ENCODE results near the gene TTC23L.

TTC23L gene

GRCh38 chr5:34866989-34867471, 28.1 kb downstream of the TTC23L start:
- Histone ChIP-seq H3K9me3 (ENCODE audit: insufficient read depth, low read depth, low read length) (no peaks in the 10 kb centered on the region), H3K9ac (ENCODE audit: low read depth, low read length, poor library complexity, severe bottlenecking) (no peak overlapping the region), H3K4me2 (ENCODE audit: low read depth, low read length, poor library complexity, severe bottlenecking) (no peak overlapping the region), H2AFZ (ENCODE audit: low read length) (peak overlapping the region; percentile 37; the same call in 1 of the 2 replicates), H3K27me3 (ENCODE audit: insufficient read depth, low read length, poor library complexity, severe bottlenecking) (no peaks in the 10 kb centered on the region), H3K9me2 (replicated peaks; ENCODE audit: low read depth, low read length) (no peaks in the 10 kb centered on the region), H3K4me1 (ENCODE audit: insufficient read depth, low read length, poor library complexity, severe bottlenecking) (peaks cover 36% of the 10 kb centered on the region), H3K4me3 (ENCODE audit: low read length, poor library complexity, severe bottlenecking) (no peak overlapping the region), H4K20me1 (ENCODE audit: insufficient read depth, low read length, poor library complexity, severe bottlenecking) (no peaks in the 10 kb centered on the region), H3F3A (ENCODE audit: low read depth) (no peaks in the 10 kb centered on the region), H3K79me2 (ENCODE audit: insufficient read depth, low read length) (no peaks in the 10 kb centered on the region), H3K36me3 (ENCODE audit: insufficient read depth, low read length) (no peaks in the 10 kb centered on the region)
- TF ChIP-seq CTCF (conservative IDR thresholded peaks at IDR 0.05; ENCODE audit: low read length), result no peak

GRCh38 chr5:34867660-34868059, 28.7 kb downstream of the TTC23L start:
- Histone ChIP-seq H3K36me3 (ENCODE audit: insufficient read depth, low read length) (no peaks in the 10 kb centered on the region), H3K79me2 (ENCODE audit: insufficient read depth, low read length) (no peaks in the 10 kb centered on the region), H3F3A (ENCODE audit: low read depth) (no peaks in the 10 kb centered on the region), H3K9me2 (replicated peaks; ENCODE audit: low read depth, low read length) (no peaks in the 10 kb centered on the region), H3K27me3 (ENCODE audit: insufficient read depth, low read length, poor library complexity, severe bottlenecking) (no peaks in the 10 kb centered on the region), H4K20me1 (ENCODE audit: insufficient read depth, low read length, poor library complexity, severe bottlenecking) (no peaks in the 10 kb centered on the region), H2AFZ (ENCODE audit: low read length) (no peak overlapping the region), H3K9me3 (ENCODE audit: insufficient read depth, low read depth, low read length) (no peaks in the 10 kb centered on the region), H3K4me2 (ENCODE audit: low read depth, low read length, poor library complexity, severe bottlenecking) (no peak overlapping the region), H3K4me3 (ENCODE audit: low read length, poor library complexity, severe bottlenecking) (no peak overlapping the region), H3K9ac (ENCODE audit: low read depth, low read length, poor library complexity, severe bottlenecking) (no peak overlapping the region), H3K4me1 (ENCODE audit: insufficient read depth, low read length, poor library complexity, severe bottlenecking) (peaks cover 34% of the 10 kb centered on the region)
- no peak for TF ChIP-seq CTCF (conservative IDR thresholded peaks at IDR 0.05; ENCODE audit: low read length)
- TF ChIP-seq EZH2phosphoT487 (IDR thresholded peaks at IDR 0.05; ENCODE audit: borderline replicate concordance), result no peak

- Histone ChIP-seq H3K9me2 (replicated peaks; ENCODE audit: low read depth, low read length) (no peaks in the 10 kb centered on the region), H4K20me1 (ENCODE audit: insufficient read depth, low read length, poor library complexity, severe bottlenecking) (no peaks in the 10 kb centered on the region), H2AFZ (ENCODE audit: low read length) (no peak overlapping the region), H3K9me3 (ENCODE audit: insufficient read depth, low read depth, low read length) (no peaks in the 10 kb centered on the region), H3K36me3 (ENCODE audit: insufficient read depth, low read length) (no peaks in the 10 kb centered on the region), H3K4me3 (ENCODE audit: low read length, poor library complexity, severe bottlenecking) (no peak overlapping the region), H3K79me2 (ENCODE audit: insufficient read depth, low read length) (no peaks in the 10 kb centered on the region), H3K9ac (ENCODE audit: low read depth, low read length, poor library complexity, severe bottlenecking) (no peak overlapping the region), H3K4me1 (ENCODE audit: insufficient read depth, low read length, poor library complexity, severe bottlenecking) (peaks cover 23% of the 10 kb centered on the region), H3K4me2 (ENCODE audit: low read depth, low read length, poor library complexity, severe bottlenecking) (no peak overlapping the region), H3F3A (ENCODE audit: low read depth) (no peaks in the 10 kb centered on the region), H3K27me3 (ENCODE audit: insufficient read depth, low read length, poor library complexity, severe bottlenecking) (no peaks in the 10 kb centered on the region)
- TF ChIP-seq CTCF (conservative IDR thresholded peaks at IDR 0.05; ENCODE audit: low read length) (no peak), EZH2phosphoT487 (IDR thresholded peaks at IDR 0.05; ENCODE audit: borderline replicate concordance) (no peak)
These were observed 29.8 kb downstream of the TTC23L start for GRCh38 chr5:34868791-34869190.
